22Rv1 (cell line): Measurements from ENCODE around the gene DLG5.

Experiments
- CTCF ChIP-seq: fragments of 450-650 bp; IDR thresholded peaks from 2 replicates; pipeline ENCODE4 v1.5.1; 2017; ENCODE audit warnings: mild to moderate bottlenecking
- ZFX ChIP-seq: fragments of 450-650 bp; IDR thresholded peaks from 2 replicates; pipeline ENCODE4 v1.6.1; 2017; ENCODE audit warnings: antibody characterized with exemption, borderline replicate concordance

- no peak for TF ChIP-seq CTCF
- no peak for TF ChIP-seq ZFX
These were observed 5.6 kb upstream of the DLG5 start for GRCh38 chr10:77932016-77932715.
